ENCODE data around the gene NONO.
A peak's percentile ranks its signal among the peaks of the same experiment; 100 is the strongest.
"Not testable (repeated sequence)": the region's sequence is repeated elsewhere in the genome, so short reads cannot be mapped to it uniquely, and the experiment has no call there.

The NONO gene, protein sequence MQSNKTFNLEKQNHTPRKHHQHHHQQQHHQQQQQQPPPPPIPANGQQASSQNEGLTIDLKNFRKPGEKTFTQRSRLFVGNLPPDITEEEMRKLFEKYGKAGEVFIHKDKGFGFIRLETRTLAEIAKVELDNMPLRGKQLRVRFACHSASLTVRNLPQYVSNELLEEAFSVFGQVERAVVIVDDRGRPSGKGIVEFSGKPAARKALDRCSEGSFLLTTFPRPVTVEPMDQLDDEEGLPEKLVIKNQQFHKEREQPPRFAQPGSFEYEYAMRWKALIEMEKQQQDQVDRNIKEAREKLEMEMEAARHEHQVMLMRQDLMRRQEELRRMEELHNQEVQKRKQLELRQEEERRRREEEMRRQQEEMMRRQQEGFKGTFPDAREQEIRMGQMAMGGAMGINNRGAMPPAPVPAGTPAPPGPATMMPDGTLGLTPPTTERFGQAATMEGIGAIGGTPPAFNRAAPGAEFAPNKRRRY

DNA sequence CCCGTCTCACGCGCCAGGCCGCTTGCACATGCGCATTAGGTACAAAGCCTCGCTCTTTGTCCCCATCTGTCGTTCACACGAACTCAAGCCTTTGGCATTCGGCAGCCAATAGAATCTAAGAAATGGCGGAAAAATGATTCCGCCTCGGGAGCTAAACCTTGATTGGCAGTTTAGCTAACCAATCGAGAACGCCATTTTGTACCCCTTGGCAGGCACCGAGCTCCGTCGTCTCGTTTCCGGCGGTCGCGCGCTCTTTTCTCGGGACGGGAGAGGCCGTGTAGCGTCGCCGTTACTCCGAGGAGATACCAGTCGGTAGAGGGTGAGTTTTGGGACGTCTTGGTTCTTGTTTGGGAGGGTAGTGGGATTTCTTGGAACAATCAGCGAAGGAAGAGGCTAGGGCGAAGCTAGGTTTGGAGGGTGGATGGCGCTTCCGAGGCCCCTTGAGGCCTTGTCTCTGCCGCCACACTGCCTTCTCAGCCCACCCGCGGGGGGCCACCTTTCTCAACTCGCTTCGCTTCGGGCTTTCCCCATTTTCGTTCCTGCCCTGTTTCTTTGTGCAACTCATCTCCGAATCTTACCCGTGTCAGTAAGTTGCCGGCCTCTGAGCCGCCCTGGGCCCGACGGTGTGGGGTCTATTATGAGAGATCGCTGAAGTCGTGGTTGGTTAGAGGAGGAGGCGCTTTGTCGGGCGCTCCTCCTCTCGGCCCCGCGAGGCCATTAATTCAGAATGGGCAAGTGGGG is at the start of gene NONO:
Gene NONO (plus strand): TSS at position 233 of the 741 bp plus-strand sequence. CDS start 7,003 bp downstream, outside the sequence.
- DNase-seq (ENCODE audit: low spot score), result peak; percentile 93

DNA sequence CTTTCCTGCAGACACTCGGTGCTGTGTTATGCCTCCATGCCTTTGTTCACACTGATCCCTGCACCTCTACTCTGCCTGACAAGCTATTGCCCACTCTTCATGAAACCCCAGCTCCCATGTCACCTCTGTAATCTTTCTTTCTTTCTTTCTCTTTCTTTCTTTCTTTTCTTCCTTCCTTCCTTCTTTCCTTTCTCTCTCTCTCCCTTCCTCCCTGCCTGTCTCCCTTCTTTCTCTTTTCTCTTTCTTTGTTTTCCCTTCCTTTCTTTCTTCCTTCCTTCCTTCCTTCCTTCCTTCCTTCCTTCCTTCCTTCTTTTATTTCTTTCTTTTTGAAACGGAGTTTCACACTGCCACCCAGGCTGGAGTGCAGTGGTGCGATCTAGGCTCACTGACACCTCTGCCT is 48.0 kb upstream of the NONO start:
- no peak for DNase-seq (ENCODE audit: low spot score)

DNA sequence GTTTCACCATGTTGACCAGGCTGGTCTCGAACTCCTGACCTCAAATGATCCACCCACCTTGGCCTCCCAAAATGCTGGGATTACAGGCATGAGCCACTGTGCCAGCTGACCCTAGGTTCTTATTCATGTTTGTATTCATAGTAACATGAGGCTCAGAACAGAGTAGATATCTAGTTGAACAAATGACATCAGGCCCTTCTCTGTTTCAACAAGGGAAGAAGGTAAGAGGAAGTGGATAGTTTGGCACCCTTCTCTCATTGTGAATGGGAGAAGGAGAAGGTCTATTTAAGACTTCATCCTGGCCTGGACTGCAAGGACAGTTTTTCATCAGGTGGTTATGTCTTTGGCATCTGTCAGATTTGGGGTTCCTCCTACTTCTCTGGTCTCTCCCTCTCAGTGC is 46.6 kb upstream of the NONO start:
- DNase-seq (ENCODE audit: low spot score), result no peak

DNA sequence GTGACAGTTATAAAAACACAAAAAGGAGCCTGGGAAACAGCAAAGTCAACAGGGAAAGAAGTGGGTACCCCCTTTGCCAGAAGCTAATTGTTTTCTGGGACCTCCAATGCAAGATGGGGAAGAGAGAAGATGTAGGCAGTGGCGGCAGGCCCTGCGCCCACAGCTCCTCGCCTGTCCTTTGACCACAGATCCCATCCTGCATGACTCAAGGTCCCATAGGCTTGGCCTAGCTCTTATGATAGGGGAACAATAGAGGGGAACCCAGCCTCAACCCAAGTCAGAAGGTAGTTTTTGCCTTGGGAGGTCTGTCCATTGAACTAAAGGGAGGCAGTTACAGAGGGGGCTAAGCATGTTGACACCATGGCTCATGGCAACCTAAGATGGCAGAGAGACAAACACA is 43.7 kb upstream of the NONO start:
- DNase-seq (ENCODE audit: low spot score), result no peak

DNA sequence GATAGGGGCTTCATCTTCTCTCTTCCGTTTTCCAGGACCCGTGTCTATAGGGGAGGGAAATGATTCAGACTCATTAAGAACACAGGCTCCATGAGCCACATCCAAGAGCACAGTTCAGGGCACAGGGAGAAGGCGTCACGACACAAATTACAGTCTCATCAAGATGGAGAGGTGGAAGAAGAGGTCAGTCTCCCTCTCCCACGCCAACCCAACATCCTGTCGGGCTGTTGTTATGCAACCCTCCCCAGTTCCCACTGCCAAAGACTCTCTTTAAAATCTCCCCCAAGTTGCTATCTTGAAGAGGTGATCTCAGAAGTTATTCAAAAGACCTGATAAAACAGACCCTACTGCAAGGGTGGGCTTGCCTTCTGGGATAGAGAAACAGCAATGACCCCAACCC is 42.1 kb upstream of the NONO start:
- DNase-seq (ENCODE audit: low spot score), result no peak

DNA sequence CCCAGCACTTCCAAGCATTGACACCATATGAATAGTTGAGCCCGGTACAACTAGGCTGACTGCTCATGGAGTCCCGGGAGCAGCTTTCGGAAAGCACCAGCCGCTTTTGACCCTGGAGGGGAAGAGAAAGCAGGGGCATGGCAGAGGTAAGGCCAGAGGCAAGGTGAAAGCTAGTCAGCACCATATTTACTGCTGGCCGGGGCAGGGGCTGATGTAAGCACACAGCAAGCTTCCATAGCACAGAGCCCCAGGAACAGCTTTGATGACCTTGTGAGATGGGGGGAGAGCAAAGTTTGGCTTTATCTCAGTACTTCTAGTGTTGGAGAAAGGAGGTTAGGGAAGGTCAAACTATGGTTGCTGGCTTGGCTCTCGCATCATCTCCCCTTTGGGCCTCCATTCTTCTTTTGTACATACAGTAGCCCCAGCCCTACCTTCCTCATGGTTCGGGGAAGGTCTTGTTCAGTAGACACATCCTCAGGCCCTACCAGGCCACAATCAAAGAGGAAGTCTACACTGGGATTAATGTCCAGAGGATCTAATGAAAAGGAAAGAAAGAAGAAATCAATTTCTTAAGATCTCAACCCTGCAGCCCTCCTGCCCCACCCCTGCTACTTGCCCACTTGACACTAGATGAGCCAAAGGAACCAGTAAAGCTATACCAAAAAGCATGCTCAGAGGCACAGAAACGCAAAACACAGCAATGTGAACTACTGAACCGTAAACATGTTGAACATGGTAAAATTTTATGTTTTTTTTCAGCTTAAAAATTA is 38.9 kb upstream of the NONO start:
- no peak for DNase-seq (ENCODE audit: low spot score)

DNA sequence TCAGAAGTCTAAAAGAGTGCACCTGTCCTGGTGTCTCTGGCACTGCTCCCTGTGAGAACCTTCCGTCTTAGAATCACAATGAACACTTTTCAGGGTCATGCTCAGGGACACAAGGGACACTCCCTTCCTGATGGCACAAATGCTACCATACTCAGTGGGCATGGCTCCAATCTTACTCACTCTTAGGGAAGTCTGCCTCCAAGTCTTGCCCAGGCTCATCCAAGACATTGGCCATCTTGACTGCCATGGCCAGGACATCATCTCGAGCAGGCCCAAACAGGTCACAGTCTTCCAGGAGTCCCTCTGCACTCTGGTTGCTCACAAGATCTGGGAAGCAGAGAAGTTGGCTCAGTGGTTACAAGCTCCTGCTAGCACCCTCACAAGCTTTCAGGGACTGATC is 38.3 kb upstream of the NONO start:
- no peak for DNase-seq (ENCODE audit: low spot score)

DNA sequence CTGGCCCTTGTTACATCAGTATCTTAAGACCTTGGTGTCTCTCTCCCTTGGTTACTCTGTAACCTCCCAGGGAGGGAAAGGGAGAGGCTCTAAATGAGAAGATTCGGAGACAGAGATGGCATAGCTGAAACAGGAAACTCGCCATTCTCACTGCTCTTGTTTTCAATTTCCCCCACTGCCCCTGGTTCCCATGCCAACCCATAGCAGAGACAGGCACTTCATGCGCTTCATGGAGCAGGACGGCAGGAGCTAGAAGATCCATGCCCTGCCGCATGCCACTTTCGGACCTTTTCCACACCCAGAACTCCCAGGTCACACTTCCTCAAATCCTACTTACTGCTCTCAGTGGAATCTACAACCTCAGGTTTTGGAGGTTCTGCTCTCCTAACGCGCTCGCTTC is 32.6 kb upstream of the NONO start:
- no peak for DNase-seq (ENCODE audit: low spot score)

DNA sequence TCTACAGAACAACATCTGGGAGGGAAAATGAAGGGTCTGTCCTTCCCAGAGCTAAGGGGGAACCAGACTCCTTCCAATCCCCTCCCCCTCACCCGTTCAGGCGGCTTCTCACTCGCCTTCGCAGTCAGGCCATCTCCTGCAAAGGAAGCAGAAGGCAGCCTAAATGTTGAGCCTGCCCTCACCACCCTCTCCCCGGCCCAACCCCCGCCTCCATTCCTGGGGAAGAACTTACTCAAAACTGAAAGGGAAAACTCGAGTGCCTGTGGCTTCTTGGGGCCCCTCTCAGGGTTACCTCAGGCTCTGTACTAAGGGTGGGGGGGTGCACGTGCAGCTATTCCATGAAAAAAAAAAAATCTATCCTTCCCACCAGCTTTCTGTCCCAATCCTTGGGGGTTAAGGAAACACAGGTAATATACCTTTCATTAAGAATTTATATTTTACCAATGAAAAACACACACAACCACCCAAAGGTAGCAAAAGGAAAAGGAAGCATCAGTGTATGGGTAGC is 31.9 kb upstream of the NONO start:
- no peak for DNase-seq (ENCODE audit: low spot score)

DNA sequence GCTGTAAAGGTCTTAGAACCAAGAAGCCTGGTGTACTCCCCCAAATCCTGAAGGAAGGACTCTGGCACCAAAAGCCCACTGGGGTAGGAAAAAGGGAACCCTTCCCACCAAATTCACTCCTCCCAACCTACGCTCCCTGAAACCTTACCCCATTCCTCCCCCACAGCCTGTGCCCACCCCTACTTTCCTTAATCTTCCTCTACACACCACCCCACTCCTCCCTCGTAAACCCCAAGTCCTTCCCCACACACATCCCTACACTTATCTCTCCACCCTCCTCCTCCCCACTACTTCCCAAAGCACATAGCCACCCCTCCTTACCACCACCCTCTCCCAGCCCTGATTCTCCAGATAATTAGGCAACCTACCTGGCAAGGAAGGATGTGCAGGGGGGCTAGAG is 31.2 kb upstream of the NONO start:
- no peak for DNase-seq (ENCODE audit: low spot score)

DNA sequence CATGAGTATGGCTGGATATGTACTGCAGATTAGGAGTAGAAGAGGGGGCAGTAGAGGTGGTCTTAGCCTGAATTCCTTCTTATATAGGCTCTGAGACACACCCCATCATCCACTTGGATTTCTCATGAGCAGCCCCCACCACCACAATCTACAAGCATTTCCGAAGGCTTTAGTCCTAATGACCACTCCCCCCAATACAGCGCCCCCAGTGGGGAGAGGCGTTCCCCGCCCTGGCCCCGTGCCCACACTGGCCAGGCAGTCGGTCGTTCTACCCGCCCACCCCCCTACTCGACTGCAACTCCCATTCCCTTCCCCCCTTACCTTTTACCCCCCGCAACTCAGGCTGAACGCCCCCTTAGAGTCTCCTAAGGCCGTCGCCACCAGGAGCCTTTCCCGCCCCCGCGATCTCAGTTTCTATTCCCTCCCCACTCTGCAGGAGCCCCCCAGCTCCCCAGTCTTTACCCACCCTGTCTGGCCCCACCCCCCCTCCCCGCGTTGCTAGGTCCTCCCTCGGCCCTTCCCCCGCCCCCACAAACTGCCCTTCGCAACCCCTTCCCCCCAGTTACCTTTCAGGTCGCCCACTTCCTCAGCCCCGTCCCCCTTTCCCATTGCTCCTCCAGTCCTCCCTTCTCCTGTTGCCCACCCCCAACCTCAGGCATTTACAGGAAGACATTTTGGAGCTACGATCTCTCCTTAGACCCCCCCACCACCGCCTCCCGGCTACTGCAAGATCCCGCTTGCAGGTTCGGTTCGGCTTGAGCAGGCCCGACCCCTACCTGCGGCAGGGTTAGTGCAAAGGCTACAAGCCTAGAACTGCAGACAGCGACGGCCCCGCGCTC is 30.0 kb upstream of the NONO start:
- DNase-seq (ENCODE audit: low spot score), result peak; percentile 52

DNA sequence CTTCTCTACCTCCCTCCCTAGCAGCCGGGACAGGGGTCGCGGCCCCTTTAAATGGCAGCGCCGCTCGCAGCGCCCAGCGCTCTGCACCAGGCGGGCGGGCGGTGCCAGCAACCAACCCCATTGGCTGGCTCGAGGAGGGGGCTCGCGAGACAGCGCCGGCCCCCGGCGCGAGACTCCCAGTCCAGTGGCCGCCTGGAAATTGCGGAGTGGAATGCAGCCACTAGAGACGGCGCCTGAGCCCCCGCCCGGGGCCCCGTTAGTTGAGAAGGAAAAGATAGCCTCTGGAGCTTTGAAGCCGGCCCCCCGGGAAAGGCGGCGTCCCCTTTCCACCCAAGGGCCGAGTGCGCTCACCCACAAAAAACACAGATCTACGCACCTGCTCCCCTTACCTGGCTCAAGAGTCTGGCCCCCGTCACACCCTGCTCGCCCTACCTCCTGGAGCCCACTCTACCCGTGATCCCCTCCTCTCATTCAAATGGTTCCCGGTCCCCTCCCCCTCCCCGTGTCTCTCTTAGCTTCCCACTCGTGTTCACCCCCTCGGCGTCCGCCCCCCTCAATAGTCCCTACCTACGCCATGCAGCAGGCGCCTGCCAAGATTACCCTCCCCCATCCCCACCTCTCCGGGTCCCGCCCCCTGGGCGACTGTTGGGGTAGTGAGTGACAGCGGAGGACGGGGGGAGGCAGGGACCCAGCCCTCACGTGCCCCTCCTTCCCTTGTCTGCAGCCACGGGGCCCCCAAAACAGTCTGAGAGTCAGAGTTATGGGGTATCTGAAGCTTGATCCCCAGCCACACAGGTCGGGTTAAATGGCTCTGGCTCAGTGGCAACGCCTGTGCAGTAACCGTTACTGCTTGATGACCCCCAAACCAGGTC is 29.1 kb upstream of the NONO start, which contains the start of gene ZMYM3:
Gene ZMYM3 (minus strand): TSS at position 49 of the 872 bp plus-strand sequence. CDS start 885 bp downstream, outside the sequence.
- peak; percentile 93 for DNase-seq (ENCODE audit: low spot score)

DNA sequence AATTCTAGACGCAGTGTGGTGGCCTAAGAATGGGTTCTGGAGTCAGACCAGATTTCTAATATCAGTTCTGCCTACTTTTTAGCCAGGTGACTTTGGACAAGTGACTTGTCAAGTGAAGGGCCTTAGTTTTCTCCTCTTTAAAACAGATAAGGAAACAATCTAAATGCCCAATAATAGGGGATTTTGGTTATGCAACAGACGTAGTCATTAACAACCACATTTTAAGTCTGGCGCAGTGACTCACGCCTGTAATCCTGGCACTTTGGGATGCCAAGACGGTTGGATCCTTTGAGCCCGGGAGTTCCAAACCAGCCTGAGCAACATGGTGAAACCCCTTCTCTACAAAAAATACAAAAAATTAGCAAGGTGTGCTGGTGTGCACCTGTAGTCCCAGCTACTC is 27.4 kb upstream of the NONO start:
- DNase-seq (ENCODE audit: low spot score), result no peak

DNA sequence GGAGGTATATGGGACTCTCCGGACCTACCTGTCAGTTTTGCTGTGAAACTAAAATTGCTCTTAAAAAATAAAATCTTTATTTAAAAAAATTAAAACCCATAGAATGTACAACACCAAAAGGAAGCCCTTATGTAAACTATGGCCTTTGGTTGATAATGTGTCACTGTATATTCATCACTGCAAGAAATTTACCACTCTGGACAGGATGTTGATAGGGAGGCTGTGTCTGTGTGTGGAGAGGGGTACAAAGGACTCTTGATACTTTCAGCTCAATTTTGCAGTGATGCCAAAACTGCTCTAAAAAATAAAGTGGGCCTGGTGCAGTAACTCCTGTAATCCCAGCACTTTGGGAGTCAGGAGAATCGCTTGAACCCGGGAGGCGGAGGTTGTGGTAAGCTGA is 26.6 kb upstream of the NONO start:
- no peak for DNase-seq (ENCODE audit: low spot score)

DNA sequence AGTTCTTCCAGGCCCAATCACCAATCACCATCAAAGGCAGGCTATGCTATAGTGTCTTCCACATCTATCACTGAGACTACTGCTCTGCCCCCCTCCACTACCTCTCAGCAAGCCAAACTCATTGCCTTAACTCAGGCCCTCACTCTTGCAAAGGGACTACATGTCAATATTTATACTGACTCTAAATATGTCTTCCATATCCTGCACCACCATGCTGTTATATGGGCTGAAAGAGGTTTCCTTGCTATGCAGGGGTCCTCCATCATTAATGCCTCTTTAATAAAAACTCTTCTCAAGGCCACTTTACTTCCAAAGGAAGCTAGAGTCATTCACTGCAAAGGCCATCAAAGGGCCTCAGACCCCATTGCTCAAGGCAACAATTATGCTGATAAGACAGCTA is 14.8 kb upstream of the NONO start:
- not testable (repeated sequence) for DNase-seq (ENCODE audit: low spot score)

DNA sequence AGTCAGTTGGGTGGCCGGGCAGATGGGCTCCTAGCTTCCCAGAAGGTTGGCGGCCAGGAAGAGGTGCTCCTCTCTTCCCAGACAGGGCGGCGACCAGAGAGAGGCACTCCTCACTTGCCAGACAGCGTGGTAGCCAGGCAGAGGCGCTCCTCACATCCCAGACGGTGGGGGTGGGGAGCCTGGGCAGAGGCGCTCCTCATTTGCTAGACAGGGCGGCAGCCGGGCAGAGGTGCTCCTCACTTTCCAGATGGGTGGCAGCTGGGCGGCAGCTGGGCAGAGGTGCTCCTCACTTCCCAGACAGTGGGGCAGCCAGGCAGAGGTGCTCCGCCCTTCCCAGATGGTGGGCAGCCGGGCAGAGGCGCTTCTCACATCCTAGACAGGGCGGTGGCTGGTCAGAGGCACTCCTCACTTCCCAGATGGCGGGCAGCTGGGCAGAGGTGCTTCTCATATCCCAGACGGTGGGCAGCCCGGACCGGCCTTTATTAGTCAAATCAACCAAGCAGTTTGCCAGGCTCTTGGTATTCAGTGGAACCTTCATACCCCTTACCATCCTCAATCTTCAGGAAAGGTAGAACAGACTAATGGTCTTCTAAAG is 13.5 kb upstream of the NONO start:
- no peak for DNase-seq (ENCODE audit: low spot score)

DNA sequence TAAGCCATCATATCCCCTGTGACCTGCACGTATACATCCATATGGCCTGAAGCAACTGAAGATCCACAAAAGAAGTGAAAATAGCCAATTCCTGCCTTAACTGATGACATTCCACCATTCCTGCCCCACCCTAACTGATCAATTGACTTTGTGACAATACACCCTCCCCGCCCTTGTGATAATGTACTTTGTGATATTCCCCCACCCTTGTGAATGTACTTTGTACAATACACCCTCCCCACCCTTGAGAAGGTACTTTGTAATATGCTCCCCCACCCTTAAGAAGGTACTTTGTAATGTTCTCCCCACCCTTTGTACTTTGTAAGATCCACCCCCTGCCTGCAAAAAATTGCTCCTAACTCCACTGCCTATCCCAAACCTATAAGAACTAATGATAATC is 11.1 kb upstream of the NONO start:
- not testable (repeated sequence) for DNase-seq (ENCODE audit: low spot score)

DNA sequence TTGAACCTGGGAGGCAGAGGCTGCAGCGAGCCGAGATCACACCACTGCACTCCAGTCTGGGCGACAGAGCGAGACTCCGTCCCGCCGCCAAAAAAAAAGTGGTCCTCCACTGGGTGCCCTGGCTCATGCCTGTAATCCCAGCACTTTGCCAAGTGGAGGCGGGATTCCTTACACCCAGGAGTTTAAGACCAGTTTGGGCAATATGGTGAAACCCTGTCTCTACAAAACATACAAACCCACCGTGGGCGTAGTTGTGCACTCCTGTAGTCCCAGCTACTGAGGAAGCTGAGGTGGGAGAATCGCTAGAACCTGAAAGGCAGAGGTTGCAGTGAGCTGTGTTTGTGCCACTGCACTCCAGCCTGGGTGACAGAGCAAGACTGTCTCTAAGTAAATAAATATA is 2.1 kb upstream of the NONO start:
- not testable (repeated sequence) for DNase-seq (ENCODE audit: low spot score)

DNA sequence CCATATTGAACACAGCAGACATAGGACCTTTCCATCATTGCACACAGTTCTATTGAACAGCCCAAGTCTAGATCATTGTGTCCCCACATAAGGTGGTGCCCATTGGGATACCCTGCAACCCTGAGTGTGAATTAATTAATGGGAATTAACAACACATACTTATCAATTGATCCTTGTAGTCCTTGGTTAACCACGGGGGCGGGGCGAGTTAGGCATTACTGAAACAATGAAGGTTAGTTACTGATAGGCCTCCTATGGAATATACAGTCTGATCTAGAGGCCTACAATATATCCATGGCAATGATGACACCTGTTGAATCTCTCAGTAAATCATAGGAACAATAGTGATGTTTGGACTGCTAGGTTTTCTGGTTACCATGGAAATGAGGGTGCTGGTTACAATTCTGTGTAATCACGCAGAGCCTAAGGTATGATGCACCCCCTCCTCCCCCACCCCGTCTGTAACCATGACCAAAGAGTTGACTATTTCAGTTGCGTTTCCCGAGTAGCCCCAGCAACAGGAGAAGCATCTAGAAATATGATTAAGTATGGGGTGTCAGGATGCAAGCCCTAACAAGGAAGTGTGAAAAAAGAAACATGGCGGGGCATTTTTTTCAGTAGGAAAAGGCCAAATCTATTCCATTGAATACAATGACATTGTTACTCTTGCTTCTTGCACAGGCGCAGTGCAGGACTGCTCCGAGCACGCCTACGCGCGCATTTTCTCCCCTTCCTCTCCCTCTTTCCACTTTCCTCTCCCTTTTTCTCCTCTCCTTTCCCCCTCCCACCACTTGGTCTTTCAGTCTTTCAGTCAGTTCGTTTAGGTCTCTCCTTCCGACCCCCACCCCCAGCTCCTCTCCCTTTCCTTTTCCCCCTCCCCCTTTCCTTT is 677 bp upstream of the NONO start:
- DNase-seq (ENCODE audit: low spot score), result peak; percentile 29

Data from AG08395 (cell line).